HepG2 (cell line): ENCODE data around the gene MYO1B. TPM values are rescaled to one million over a fixed set of nuclear protein-coding genes. Genes with fewer than 3 reads are reported as not detected.

ENCODE experiments used
- NCOA5 ChIP-seq: sonication (generic); formaldehyde crosslinking; IDR thresholded peaks from 2 replicates; pipeline ENCODE4 v1.4.0; 2020; ENCODE audit warnings: missing genetic modification reagents
- SAP130 ChIP-seq: IDR thresholded peaks from 2 replicates; pipeline ENCODE4 v1.6.1; 2016; ENCODE audit warnings: low read depth
- SMAD1 ChIP-seq: sonication (generic); formaldehyde crosslinking; IDR thresholded peaks from 2 replicates; pipeline ENCODE4 v1.4.0; 2020; ENCODE audit warnings: missing genetic modification reagents, low read depth, mild to moderate bottlenecking, borderline replicate concordance
- ZFP82 ChIP-seq: sonication (generic); formaldehyde crosslinking; IDR thresholded peaks from 2 replicates; pipeline ENCODE4 v1.5.1; 2020; ENCODE audit warnings: mild to moderate bottlenecking, missing genetic modification reagents, borderline replicate concordance
- ZNF10 ChIP-seq: sonication (generic); formaldehyde crosslinking; IDR thresholded peaks from 2 replicates; pipeline ENCODE4 v1.4.0; 2020; ENCODE audit warnings: mild to moderate bottlenecking, low read depth, missing genetic modification reagents, borderline replicate concordance
- ZNF510 ChIP-seq: sonication (generic); formaldehyde crosslinking; IDR thresholded peaks from 2 replicates; pipeline ENCODE4 v1.4.0; 2020; ENCODE audit warnings: low read depth, mild to moderate bottlenecking, missing genetic modification reagents
- polyA plus RNA-seq, 8 experiments: library from polyadenylated mRNA; depleted of rRNA in 3 of 8; stranded (reverse) in 7 of 8; unstranded in 1 of 8; fragments of >200 nt; fragmentation: Illumina TruSeq in 4 of 8; extraction: Trizol in 4 of 8; gene quantifications; 2 replicates each; pipeline versions ENCODE4 v1.2.1 to v1.2.3, GENCODE V29; 2011 to 2016; ENCODE audit warnings: low read depth in 4 of 8, missing spikeins in 1 of 8, mixed read lengths in 1 of 8; ENCODE audit not compliant: insufficient read depth in 1 of 8
- total RNA-seq, 5 experiments: library from RNA; depleted of rRNA; stranded (reverse); fragments of >200 nt; fragmentation: Illumina TruSeq; extraction: Trizol; gene quantifications; 2 replicates each; pipeline ENCODE4 v1.2.3, GENCODE V29; 2016; ENCODE audit warnings: low read depth in 1 of 5
- TF ChIP-seq, protein P1 (sequence below), 2 experiments: sonication (generic) in 1 of 2; formaldehyde crosslinking in 1 of 2; IDR thresholded peaks; 2 replicates each; pipeline versions ENCODE4 v1.6.1 to v1.9.0; 2014 to 2022; ENCODE audit warnings: antibody characterized with exemption in 1 of 2, borderline replicate concordance in 1 of 2, inconsistent platforms in 1 of 2, low read depth in 1 of 2, missing genetic modification reagents in 1 of 2
- TF ChIP-seq, protein P2 (sequence below): sonication (generic); formaldehyde crosslinking; conservative IDR thresholded peaks from 2 replicates; pipeline ENCODE4 v1.4.0; 2020; ENCODE audit warnings: missing genetic modification reagents
- TF ChIP-seq, protein P3 (sequence below): IDR thresholded peaks from 2 replicates; pipeline ENCODE4 v1.6.1; 2016; ENCODE audit warnings: low read depth
- TF ChIP-seq, protein P4 (sequence below): sonication (generic); formaldehyde crosslinking; IDR thresholded peaks from 2 replicates; pipeline ENCODE4 v1.5.0; 2020; ENCODE audit warnings: mild to moderate bottlenecking, missing genetic modification reagents
- TF ChIP-seq, protein P5 (sequence below): sonication (generic); formaldehyde crosslinking; IDR thresholded peaks from 2 replicates; pipeline ENCODE4 v1.5.0; 2020; ENCODE audit warnings: mild to moderate bottlenecking, missing genetic modification reagents
- TF ChIP-seq, protein P6 (sequence below): IDR thresholded peaks from 2 replicates; pipeline ENCODE4 v1.6.1; 2012; ENCODE audit warnings: low read length, improper control_type of control experiment

MYO1B gene
- total and polyA plus RNA-seq, 2 of the 13 experiments (the other 11 are each of a cell fraction or from before 2014, with no cell fraction given): 36.9 to 89.8 TPM

DNA sequence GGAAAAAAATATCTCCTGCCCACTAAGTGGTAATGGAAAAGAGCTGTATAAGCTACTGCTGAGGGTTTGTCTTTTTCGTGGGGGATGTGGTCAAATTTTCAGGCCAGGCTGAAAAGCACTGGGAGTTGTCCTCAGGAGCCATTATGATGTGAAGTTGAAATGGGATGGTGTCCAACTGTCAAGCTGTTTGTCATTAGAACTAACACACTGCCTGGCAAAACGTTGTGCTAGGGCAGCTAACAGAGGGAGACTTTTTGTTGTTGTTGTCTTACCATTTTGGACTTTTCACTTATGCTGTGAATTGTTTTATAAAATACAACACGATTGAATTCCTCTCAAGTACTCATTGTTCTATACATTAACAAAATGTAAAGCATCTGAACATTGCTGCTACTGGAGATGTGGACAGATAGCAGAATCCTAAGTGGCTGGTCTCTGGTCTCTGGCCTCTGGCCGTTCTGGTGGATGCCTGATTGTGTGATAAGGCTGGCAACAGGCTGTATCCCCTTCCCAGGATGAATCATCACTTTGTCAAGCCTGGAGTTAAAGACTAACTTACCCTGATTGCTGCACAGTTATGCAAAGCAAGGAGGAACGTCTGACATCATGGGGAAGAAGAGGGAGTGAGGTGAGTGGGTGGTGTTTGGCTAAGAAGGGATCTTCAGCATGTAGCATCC, 2.3 kb downstream of the MYO1B start (continued):
- TF ChIP-seq, protein P1, sequence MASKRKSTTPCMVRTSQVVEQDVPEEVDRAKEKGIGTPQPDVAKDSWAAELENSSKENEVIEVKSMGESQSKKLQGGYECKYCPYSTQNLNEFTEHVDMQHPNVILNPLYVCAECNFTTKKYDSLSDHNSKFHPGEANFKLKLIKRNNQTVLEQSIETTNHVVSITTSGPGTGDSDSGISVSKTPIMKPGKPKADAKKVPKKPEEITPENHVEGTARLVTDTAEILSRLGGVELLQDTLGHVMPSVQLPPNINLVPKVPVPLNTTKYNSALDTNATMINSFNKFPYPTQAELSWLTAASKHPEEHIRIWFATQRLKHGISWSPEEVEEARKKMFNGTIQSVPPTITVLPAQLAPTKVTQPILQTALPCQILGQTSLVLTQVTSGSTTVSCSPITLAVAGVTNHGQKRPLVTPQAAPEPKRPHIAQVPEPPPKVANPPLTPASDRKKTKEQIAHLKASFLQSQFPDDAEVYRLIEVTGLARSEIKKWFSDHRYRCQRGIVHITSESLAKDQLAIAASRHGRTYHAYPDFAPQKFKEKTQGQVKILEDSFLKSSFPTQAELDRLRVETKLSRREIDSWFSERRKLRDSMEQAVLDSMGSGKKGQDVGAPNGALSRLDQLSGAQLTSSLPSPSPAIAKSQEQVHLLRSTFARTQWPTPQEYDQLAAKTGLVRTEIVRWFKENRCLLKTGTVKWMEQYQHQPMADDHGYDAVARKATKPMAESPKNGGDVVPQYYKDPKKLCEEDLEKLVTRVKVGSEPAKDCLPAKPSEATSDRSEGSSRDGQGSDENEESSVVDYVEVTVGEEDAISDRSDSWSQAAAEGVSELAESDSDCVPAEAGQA (IDR thresholded peaks at IDR 0.05; ENCODE audit: low read depth): 0 out of 2 replicates have a peak, but pooled peaks have one; percentile 57
- TF ChIP-seq, protein P1 (CRISPR knock-in tag; IDR thresholded peaks at IDR 0.05; ENCODE audit: borderline replicate concordance): no peak
- TF ChIP-seq SMAD1 (CRISPR knock-in tag) (no peak), ZNF510 (CRISPR knock-in tag) (no peak; the same call in 1 of the 2 replicates), SAP130 (CRISPR knock-in tag) (peak; percentile 98), NCOA5 (no peak), ZFP82 (CRISPR knock-in tag) (no peak), ZNF10 (no peak)
- TF ChIP-seq, protein P2, sequence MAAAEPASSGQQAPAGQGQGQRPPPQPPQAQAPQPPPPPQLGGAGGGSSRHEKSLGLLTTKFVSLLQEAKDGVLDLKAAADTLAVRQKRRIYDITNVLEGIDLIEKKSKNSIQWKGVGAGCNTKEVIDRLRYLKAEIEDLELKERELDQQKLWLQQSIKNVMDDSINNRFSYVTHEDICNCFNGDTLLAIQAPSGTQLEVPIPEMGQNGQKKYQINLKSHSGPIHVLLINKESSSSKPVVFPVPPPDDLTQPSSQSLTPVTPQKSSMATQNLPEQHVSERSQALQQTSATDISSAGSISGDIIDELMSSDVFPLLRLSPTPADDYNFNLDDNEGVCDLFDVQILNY (CRISPR knock-in tag): no peak
- TF ChIP-seq, protein P3, sequence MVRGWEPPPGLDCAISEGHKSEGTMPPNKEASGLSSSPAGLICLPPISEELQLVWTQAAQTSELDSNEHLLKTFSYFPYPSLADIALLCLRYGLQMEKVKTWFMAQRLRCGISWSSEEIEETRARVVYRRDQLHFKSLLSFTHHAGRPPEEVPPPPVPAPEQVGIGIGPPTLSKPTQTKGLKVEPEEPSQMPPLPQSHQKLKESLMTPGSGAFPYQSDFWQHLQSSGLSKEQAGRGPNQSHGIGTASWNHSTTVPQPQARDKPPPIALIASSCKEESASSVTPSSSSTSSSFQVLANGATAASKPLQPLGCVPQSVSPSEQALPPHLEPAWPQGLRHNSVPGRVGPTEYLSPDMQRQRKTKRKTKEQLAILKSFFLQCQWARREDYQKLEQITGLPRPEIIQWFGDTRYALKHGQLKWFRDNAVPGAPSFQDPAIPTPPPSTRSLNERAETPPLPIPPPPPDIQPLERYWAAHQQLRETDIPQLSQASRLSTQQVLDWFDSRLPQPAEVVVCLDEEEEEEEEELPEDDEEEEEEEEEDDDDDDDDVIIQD (CRISPR knock-in tag): peak; percentile 98
- TF ChIP-seq, protein P4, sequence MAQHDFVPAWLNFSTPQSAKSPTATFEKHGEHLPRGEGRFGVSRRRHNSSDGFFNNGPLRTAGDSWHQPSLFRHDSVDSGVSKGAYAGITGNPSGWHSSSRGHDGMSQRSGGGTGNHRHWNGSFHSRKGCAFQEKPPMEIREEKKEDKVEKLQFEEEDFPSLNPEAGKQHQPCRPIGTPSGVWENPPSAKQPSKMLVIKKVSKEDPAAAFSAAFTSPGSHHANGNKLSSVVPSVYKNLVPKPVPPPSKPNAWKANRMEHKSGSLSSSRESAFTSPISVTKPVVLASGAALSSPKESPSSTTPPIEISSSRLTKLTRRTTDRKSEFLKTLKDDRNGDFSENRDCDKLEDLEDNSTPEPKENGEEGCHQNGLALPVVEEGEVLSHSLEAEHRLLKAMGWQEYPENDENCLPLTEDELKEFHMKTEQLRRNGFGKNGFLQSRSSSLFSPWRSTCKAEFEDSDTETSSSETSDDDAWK (CRISPR knock-in tag): no peak
- TF ChIP-seq, protein P5, sequence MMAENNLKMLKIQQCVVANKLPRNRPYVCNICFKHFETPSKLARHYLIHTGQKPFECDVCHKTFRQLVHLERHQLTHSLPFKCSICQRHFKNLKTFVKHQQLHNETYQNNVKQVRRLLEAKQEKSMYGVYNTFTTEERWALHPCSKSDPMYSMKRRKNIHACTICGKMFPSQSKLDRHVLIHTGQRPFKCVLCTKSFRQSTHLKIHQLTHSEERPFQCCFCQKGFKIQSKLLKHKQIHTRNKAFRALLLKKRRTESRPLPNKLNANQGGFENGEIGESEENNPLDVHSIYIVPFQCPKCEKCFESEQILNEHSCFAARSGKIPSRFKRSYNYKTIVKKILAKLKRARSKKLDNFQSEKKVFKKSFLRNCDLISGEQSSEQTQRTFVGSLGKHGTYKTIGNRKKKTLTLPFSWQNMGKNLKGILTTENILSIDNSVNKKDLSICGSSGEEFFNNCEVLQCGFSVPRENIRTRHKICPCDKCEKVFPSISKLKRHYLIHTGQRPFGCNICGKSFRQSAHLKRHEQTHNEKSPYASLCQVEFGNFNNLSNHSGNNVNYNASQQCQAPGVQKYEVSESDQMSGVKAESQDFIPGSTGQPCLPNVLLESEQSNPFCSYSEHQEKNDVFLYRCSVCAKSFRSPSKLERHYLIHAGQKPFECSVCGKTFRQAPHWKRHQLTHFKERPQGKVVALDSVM (CRISPR knock-in tag): no peak
- TF ChIP-seq, protein P6, sequence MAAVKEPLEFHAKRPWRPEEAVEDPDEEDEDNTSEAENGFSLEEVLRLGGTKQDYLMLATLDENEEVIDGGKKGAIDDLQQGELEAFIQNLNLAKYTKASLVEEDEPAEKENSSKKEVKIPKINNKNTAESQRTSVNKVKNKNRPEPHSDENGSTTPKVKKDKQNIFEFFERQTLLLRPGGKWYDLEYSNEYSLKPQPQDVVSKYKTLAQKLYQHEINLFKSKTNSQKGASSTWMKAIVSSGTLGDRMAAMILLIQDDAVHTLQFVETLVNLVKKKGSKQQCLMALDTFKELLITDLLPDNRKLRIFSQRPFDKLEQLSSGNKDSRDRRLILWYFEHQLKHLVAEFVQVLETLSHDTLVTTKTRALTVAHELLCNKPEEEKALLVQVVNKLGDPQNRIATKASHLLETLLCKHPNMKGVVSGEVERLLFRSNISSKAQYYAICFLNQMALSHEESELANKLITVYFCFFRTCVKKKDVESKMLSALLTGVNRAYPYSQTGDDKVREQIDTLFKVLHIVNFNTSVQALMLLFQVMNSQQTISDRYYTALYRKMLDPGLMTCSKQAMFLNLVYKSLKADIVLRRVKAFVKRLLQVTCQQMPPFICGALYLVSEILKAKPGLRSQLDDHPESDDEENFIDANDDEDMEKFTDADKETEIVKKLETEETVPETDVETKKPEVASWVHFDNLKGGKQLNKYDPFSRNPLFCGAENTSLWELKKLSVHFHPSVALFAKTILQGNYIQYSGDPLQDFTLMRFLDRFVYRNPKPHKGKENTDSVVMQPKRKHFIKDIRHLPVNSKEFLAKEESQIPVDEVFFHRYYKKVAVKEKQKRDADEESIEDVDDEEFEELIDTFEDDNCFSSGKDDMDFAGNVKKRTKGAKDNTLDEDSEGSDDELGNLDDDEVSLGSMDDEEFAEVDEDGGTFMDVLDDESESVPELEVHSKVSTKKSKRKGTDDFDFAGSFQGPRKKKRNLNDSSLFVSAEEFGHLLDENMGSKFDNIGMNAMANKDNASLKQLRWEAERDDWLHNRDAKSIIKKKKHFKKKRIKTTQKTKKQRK: no peak
